Measurements from ENCODE around the gene PGM5.

DNA sequence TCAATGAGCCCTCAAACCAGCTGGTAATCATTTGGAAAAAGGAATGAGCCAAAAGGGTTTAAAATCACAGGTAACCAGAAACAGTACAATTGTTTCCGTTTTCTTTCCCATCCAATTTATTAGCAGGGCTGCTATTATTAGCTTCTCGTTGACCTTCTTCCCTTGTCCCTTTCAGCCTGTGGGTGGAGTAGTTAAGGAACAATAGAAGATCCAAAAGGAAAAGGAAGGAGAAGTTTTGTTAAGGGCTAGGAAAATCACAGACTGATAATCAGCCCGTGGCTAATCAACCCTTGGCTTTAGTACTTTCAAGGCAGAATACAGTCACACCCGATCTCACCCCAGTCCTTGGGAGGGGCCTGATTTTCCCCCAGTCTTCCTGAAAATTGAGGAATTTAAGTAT is 145.9 kb downstream of the PGM5 start:
- TF ChIP-seq, protein P1, sequence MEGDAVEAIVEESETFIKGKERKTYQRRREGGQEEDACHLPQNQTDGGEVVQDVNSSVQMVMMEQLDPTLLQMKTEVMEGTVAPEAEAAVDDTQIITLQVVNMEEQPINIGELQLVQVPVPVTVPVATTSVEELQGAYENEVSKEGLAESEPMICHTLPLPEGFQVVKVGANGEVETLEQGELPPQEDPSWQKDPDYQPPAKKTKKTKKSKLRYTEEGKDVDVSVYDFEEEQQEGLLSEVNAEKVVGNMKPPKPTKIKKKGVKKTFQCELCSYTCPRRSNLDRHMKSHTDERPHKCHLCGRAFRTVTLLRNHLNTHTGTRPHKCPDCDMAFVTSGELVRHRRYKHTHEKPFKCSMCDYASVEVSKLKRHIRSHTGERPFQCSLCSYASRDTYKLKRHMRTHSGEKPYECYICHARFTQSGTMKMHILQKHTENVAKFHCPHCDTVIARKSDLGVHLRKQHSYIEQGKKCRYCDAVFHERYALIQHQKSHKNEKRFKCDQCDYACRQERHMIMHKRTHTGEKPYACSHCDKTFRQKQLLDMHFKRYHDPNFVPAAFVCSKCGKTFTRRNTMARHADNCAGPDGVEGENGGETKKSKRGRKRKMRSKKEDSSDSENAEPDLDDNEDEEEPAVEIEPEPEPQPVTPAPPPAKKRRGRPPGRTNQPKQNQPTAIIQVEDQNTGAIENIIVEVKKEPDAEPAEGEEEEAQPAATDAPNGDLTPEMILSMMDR (conservative IDR thresholded peaks at IDR 0.05; ENCODE audit: low read length), result no peak
- no peak for TF ChIP-seq EZH2phosphoT487 (IDR thresholded peaks at IDR 0.05; ENCODE audit: borderline replicate concordance, low read depth, low read length)
